ENCODE data around the gene UBR1. TPM values are rescaled to one million over a fixed set of nuclear protein-coding genes. Genes with fewer than 3 reads are reported as not detected.
"Not testable (repeated sequence)": the region's sequence is repeated elsewhere in the genome, so short reads cannot be mapped to it uniquely, and the experiment has no call there.

The UBR1 gene
- total RNA-seq (2014; rRNA removed; shearing (Covaris generic)) = 19.8 and 22.8 TPM in 2 replicates

GRCh38 chr15:43105778-43106485, at the start of gene UBR1:
UBR1 (minus strand) TSS chr15:43106038; CDS start chr15:43106022, 16 bp downstream.
- peak; percentile 95 for DNase-seq (ENCODE audit: low read depth)

- no peak for DNase-seq (ENCODE audit: low read depth)
Observed at GRCh38 chr15:43153269-43153668, 47.4 kb upstream of the UBR1 start.

- DNase-seq (ENCODE audit: low read depth) = no peak
Observed at GRCh38 chr15:43151688-43152087, 45.9 kb upstream of the UBR1 start.

GRCh38 chr15:43150191-43150929, 44.5 kb upstream of the UBR1 start:
- peak; percentile 95 for DNase-seq (ENCODE audit: low read depth)

GRCh38 chr15:43146184-43146583, 40.3 kb upstream of the UBR1 start:
- no peak for DNase-seq (ENCODE audit: low read depth)

GRCh38 chr15:43144512-43144911, 38.7 kb upstream of the UBR1 start:
- DNase-seq (ENCODE audit: low read depth) = no peak

GRCh38 chr15:43143203-43143941, 37.5 kb upstream of the UBR1 start:
- DNase-seq (ENCODE audit: low read depth) = no peak

GRCh38 chr15:43135351-43135750, 29.5 kb upstream of the UBR1 start:
- no peak for DNase-seq (ENCODE audit: low read depth)

GRCh38 chr15:43134157-43134635, 28.4 kb upstream of the UBR1 start:
- DNase-seq (ENCODE audit: low read depth) = no peak

- peak; percentile 79 for DNase-seq (ENCODE audit: low read depth)
Observed at GRCh38 chr15:43133430-43134156, 27.8 kb upstream of the UBR1 start, which contains the start of gene TMEM62. TMEM62 (plus strand) TSS chr15:43133586; CDS start chr15:43133803, 217 bp downstream.

- no peak for DNase-seq (ENCODE audit: low read depth)
Observed at GRCh38 chr15:43132830-43133429, 27.1 kb upstream of the UBR1 start.

GRCh38 chr15:43128980-43129335, 23.1 kb upstream of the UBR1 start:
- no peak for DNase-seq (ENCODE audit: low read depth)

- not testable (repeated sequence) for DNase-seq (ENCODE audit: low read depth)
Observed at GRCh38 chr15:43128174-43128979, 22.5 kb upstream of the UBR1 start.

GRCh38 chr15:43127752-43128151, 21.9 kb upstream of the UBR1 start:
- DNase-seq (ENCODE audit: low read depth) = no peak

- DNase-seq (ENCODE audit: low read depth) = no peak
Observed at GRCh38 chr15:43126356-43126755, 20.5 kb upstream of the UBR1 start.

- DNase-seq (ENCODE audit: low read depth) = no peak
Observed at GRCh38 chr15:43125100-43125661, 19.3 kb upstream of the UBR1 start.

GRCh38 chr15:43121863-43122262, 16.0 kb upstream of the UBR1 start:
- DNase-seq (ENCODE audit: low read depth) = no peak

- DNase-seq (ENCODE audit: low read depth) = no peak
Observed at GRCh38 chr15:43118829-43119228, 13.0 kb upstream of the UBR1 start.

- no peak for DNase-seq (ENCODE audit: low read depth)
Observed at GRCh38 chr15:43118286-43118685, 12.4 kb upstream of the UBR1 start.

- no peak for DNase-seq (ENCODE audit: low read depth)
Observed at GRCh38 chr15:43111354-43111753, 5.5 kb upstream of the UBR1 start.
